GM19043 (cell line): ENCODE measurements around the gene TJP3.

Experiments used
- ATAC-seq: cut with Tn5 transposase; IDR thresholded peaks from one replicate; pipeline ENCODE4 v1.9.1; 2021; ENCODE audit warnings: low read depth; ENCODE audit not compliant: unreplicated experiment

TJP3 gene

GRCh38 chr19:3781603-3782002 lies 73.4 kb downstream of the TJP3 start:
- no peak for ATAC-seq

GRCh38 chr19:3782330-3782729 lies 74.1 kb downstream of the TJP3 start:
- no peak for ATAC-seq

- no peak for ATAC-seq
These were observed 74.7 kb downstream of the TJP3 start for GRCh38 chr19:3782903-3783302.

- ATAC-seq = no peak
These were observed 75.7 kb downstream of the TJP3 start for GRCh38 chr19:3783660-3784584.

DNA sequence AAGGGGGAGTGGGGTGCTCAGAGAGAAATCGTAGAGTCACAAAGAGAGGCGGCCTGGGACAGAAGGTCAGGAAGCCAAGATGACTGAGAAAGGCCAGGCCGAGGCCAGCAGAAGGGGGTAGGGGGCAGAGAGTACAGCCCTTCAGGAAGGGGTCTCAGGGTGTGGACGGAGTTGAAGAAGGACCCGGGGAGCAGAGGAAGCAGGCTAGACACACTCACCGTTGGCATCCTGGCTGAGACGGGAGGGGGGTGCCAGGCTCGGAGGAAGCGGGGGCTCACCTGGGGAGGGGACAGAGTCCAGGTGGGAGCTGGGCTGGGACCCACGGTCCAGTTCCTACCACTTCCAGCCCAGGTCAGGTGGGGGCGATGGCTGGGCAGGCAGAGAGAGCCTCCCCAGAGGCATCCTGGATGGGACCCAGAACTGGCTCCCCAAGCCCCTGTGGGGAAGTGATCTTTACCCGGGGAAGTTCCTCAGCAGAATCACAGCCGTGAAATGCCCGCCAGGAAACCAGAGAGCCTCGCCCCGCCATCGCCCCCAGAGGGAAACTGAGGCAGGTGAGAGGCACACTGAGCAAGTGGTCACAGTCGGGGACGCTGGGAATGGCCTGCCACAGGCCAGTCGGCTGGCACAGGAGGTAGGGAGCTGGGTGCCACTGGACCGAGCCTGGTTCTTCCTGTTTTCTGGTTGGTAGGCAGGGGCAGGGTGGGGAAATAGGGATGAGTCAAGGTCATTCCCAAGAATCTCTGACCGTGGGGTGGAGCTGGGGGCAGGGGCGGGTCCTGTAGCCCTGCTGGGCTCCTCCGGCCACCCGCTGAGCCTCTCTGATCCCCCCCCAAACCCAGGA lies 76.6 kb downstream of the TJP3 start:
- no peak for ATAC-seq

DNA sequence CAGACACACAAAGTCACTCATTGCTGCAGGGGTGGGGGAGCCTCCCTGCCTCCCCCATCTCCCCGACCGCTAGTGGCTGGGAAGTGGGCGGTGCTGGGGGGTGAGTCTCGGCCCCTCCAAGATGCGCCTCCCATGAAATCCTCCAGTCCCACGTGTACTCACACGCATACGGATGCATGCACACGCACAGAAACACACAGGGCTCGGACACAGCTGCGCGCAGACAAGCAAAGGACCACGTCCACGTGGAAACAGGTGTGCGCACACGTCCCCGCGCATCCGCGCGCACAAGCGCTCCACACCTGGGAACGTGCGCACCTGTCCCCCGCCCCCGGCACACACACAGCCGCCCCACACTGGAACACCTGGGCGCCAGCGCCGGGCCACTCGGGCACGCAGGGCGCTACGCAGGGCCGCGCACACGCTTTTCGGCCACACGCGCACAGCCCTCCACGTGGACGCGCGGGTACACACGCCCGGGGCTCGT lies 77.3 kb downstream of the TJP3 start:
- ATAC-seq = no peak

GRCh38 chr19:3785938-3786824 lies 78.0 kb downstream of the TJP3 start, which contains the start of gene MATK:
Gene MATK, minus strand, starts transcription at chr19:3786381. Its CDS starts 1,246 bp downstream, at chr19:3785135.
- ATAC-seq = no peak

GRCh38 chr19:3788996-3789778 lies 81.0 kb downstream of the TJP3 start:
- ATAC-seq = no peak

DNA sequence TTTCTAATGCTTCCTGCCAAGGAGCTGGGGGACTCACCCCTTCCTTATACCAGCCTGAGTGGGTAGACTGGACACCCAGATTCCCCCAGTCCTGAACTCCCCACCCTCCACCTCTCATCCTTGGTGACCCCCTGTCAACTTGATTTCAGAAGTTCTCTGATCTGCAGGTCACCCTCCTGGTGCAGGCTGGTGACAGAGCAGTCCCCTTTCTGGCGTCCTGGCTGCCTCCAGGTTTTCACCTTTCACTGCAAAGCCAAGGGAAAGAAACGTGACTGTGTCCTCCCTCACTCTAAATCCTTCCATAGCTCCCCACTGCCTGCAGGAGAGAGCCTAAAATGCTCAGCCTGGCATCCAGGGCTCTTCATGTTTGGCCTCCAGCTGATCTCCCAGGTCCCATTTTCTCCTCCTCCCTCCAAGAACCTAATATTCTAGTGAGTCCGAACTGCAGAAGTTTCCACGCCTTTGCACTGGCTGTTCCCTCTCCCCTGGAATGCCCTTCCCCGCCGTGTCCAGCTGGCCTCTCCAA lies 82.1 kb downstream of the TJP3 start:
- no peak for ATAC-seq

DNA sequence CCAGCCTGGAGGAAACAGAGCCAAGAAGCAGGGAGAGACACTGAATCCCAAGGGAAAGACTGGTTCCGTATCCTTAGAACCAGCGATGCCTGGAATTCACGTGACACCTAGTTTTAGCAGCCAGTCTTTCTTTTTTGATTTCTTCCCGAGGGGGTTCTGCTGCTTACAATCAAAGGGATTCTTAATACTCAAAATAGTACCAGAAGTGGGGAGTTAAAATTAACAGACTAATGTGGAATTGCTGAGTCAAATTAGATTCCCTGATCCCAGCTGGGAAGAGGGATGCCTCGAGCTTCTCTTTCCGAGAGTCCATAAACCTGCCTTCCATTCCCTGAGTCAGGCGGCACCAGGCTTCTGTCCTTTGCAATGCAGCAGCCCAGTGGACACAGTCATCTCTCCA lies 82.8 kb downstream of the TJP3 start:
- ATAC-seq = no peak

- ATAC-seq = no peak
These were observed 83.9 kb downstream of the TJP3 start for GRCh38 chr19:3792114-3792513.

DNA sequence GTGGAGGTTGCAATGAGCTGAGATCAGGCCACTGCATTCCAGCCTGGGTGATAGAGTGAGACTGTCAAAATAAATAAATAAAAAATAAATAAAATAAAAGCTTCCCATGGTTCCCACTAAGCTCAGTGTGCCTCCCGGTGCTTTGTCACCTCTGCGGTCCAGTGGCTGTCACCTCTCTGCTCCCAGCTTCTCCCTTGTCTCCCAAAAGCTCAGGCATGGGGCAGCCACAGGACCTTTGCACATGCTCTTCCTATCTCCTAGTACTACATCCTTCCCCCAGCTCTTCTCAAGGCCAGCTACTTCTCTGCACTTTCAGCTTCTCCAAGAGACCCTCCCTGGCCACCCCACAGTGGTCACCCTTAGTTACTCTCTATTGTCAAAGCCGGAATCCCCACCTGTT lies 85.6 kb downstream of the TJP3 start:
- no peak for ATAC-seq

- no peak for ATAC-seq
These were observed 88.2 kb downstream of the TJP3 start for GRCh38 chr19:3796358-3796757.

DNA sequence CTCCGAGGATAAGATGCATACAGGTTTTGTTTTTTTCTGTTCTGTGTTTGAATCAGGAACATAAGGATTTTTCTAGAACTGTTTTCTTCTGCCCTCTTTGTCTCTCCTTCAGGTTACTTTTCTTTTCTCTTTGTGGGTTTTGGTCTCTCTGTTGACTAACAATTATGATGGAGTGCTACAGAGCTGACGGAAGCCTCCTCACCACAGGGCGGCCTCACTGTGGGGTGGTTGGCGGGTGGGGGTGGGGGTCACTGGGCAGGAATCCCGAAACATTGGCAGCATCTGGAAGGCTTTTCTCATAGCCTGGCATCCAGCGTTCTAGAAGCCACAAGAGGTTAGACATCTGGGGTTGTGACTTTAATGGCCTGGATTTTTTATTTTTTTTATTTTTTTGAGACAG lies 90.0 kb downstream of the TJP3 start:
- ATAC-seq = no peak
